ENCODE data around the gene TUNAR. TPM values are rescaled to one million over a fixed set of nuclear protein-coding genes. Genes with fewer than 3 reads are reported as not detected.

TUNAR gene
- total RNA-seq, 1 experiment from 2014 or later, result not detected

- no peak overlapping the region for H2AFZ ChIP-seq
- no TSS peak for BruUV-seq (replicated peaks)
Observed at GRCh38 chr14:95889236-95889979, 12.8 kb downstream of the TUNAR start.

DNA sequence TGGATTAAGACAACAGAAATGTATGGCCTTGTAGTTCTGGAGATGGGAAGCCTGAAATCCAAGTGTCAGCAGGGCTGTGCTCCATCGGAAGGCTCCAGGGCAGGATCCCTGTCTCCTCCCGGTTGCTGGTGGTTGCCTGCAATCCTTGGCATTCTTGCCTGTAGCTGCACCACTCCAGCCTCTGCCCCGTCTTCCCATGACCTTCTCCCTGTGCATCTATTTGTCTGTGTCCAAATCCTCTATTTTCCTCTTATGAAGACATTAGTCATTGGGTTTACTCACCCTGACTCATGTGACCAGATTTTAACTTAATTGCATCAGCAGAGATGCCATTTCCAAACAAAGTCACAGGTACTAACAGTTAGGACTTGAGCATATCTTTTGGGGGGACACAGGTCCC lies 15.1 kb downstream of the TUNAR start:
- CTCF ChIA-PET, result no interaction called here
- no peak overlapping the region for H3K27ac ChIP-seq
- BruUV-seq (replicated peaks), result no TSS peak
- DNase-seq, result no peak
- no peaks in the 10 kb centered on the region for H3F3A ChIP-seq (ENCODE audit: insufficient read depth, low read depth)
- no peaks in the 10 kb centered on the region for H3K79me2 ChIP-seq (ENCODE audit: low read depth)
- H3K4me3 ChIP-seq, result no peak overlapping the region
- H3K4me2 ChIP-seq, result no peak overlapping the region
- H3K27me3 ChIP-seq (ENCODE audit: insufficient read depth, low read depth), result peaks cover 71% of the 10 kb centered on the region
- intact Hi-C loops (cut with micrococcal nuclease; ENCODE audit: unreplicated experiment), result no loop called here
- POLR2A ChIA-PET (ENCODE audit: unreplicated experiment), result no interaction called here
- H3K4me1 ChIP-seq (replicated peaks; ENCODE audit: insufficient read depth), result no peaks in the 10 kb centered on the region
- TF ChIP-seq CTCF (conservative IDR thresholded peaks at IDR 0.05) (no peak), EZH2 (IDR thresholded peaks at IDR 0.05; ENCODE audit: low read depth) (no peak)
- H3K9me3 ChIP-seq (ENCODE audit: insufficient read depth, low read depth), result no peaks in the 10 kb centered on the region
- H2AFZ ChIP-seq, result no peak overlapping the region
- H3K36me3 ChIP-seq (ENCODE audit: low read depth), result no peaks in the 10 kb centered on the region
- no peaks in the 10 kb centered on the region for H3K9me2 ChIP-seq (ENCODE audit: insufficient read depth)
- no peaks in the 10 kb centered on the region for H4K20me1 ChIP-seq (ENCODE audit: insufficient read depth)

More at GRCh38 chr14:95889236-95889979, 12.8 kb downstream of the TUNAR start:
- DNase-seq, result no peak
- Histone ChIP-seq H3F3A (ENCODE audit: insufficient read depth, low read depth) (no peaks in the 10 kb centered on the region), H3K9me2 (ENCODE audit: insufficient read depth) (no peaks in the 10 kb centered on the region), H3K36me3 (ENCODE audit: low read depth) (no peaks in the 10 kb centered on the region), H3K4me1 (replicated peaks; ENCODE audit: insufficient read depth) (no peaks in the 10 kb centered on the region), H3K27me3 (ENCODE audit: insufficient read depth, low read depth) (peaks cover 48% of the 10 kb centered on the region), H4K20me1 (ENCODE audit: insufficient read depth) (no peaks in the 10 kb centered on the region), H3K9me3 (ENCODE audit: insufficient read depth, low read depth) (no peaks in the 10 kb centered on the region), H3K79me2 (ENCODE audit: low read depth) (no peaks in the 10 kb centered on the region), H3K4me3 (no peak overlapping the region), H3K4me2 (no peak overlapping the region), H3K27ac (no peak overlapping the region)
- TF ChIP-seq EZH2 (IDR thresholded peaks at IDR 0.05; ENCODE audit: low read depth) (no peak), CTCF (conservative IDR thresholded peaks at IDR 0.05) (no peak)
- intact Hi-C loops (cut with micrococcal nuclease; ENCODE audit: unreplicated experiment), result no loop called here
- POLR2A ChIA-PET (ENCODE audit: unreplicated experiment), result no interaction called here
- CTCF ChIA-PET, result no interaction called here

- Histone ChIP-seq H2AFZ (no peak overlapping the region), H3K4me1 (replicated peaks; ENCODE audit: insufficient read depth) (no peaks in the 10 kb centered on the region), H3F3A (ENCODE audit: insufficient read depth, low read depth) (no peaks in the 10 kb centered on the region), H3K9me3 (ENCODE audit: insufficient read depth, low read depth) (no peaks in the 10 kb centered on the region), H3K4me2 (no peak overlapping the region), H4K20me1 (ENCODE audit: insufficient read depth) (no peaks in the 10 kb centered on the region), H3K79me2 (ENCODE audit: low read depth) (no peaks in the 10 kb centered on the region), H3K27ac (no peak overlapping the region), H3K4me3 (no peak overlapping the region), H3K36me3 (ENCODE audit: low read depth) (no peaks in the 10 kb centered on the region), H3K27me3 (ENCODE audit: insufficient read depth, low read depth) (peaks cover 73% of the 10 kb centered on the region), H3K9me2 (ENCODE audit: insufficient read depth) (no peaks in the 10 kb centered on the region)
- ChIA-PET CTCF (no interaction called here), POLR2A (ENCODE audit: unreplicated experiment) (no interaction called here)
- BruUV-seq (replicated peaks), result no TSS peak
- intact Hi-C loops (cut with micrococcal nuclease; ENCODE audit: unreplicated experiment), result no loop called here
- DNase-seq, result no peak
- TF ChIP-seq CTCF (conservative IDR thresholded peaks at IDR 0.05), result no peak
- no peak for TF ChIP-seq EZH2 (IDR thresholded peaks at IDR 0.05; ENCODE audit: low read depth)
Observed at GRCh38 chr14:95892142-95892541, 15.5 kb downstream of the TUNAR start.

All from PC-9 (cell line).